Activated CD8-positive, alpha-beta T cell treated with anti-CD3 and anti-CD28 coated beads for 36 hours (primary cell): ENCODE results near the gene RNF220. TPM values are rescaled to one million over a fixed set of nuclear protein-coding genes. Genes with fewer than 3 reads are reported as not detected.
A peak's percentile ranks its signal among the peaks of the same experiment; 100 is the strongest.

Experiments used
- ATAC-seq: fragments of 200-7000 bp; cut with Tn5 transposase; one replicate; pipeline ENCODE4 v1.10.0; 2021; ENCODE audit warnings: mild to moderate bottlenecking, moderate library complexity
- CTCF ChIA-PET: fragments of 350-600 bp; sonication (Branson Sonifier 250); formaldehyde crosslinking; loops from one replicate; lab custom pipeline; 2021; ENCODE audit warnings: antibody characterized with exemption; lab: Charles Lee
- POLR2A ChIA-PET: fragments of 350-600 bp; sonication (Branson Sonifier 250); formaldehyde crosslinking; loops from one replicate; lab custom pipeline; 2021; ENCODE audit warnings: antibody characterized with exemption; lab: Charles Lee
- DNase-seq: peaks from one replicate; pipeline ENCODE4 v3.0.0-alpha.2; 2020
- H3K27ac Mint-ChIP-seq: one replicate; pipeline ENCODE4 v1.8.0; 2021; ENCODE audit warnings: mild to moderate bottlenecking, mixed read lengths
- H3K27me3 Mint-ChIP-seq: one replicate; pipeline ENCODE4 v1.8.0; 2021; ENCODE audit warnings: mixed read lengths
- H3K36me3 Mint-ChIP-seq: one replicate; pipeline ENCODE4 v1.8.0; 2021; ENCODE audit warnings: low read depth, mixed read lengths
- H3K4me1 Mint-ChIP-seq: one replicate; pipeline ENCODE4 v1.8.0; 2021; ENCODE audit warnings: low read depth, mixed read lengths
- H3K4me3 Mint-ChIP-seq: one replicate; pipeline ENCODE4 v1.8.0; 2021; ENCODE audit warnings: mild to moderate bottlenecking, moderate library complexity, mixed read lengths
- H3K9me3 Mint-ChIP-seq: one replicate; pipeline ENCODE4 v1.8.0; 2021; ENCODE audit warnings: mixed read lengths
- intact Hi-C: fragments of 100-400 bp; cut with micrococcal nuclease; formaldehyde crosslinking; loops from one replicate; pipeline ENCODE4 v1.10.0; 2022
- total RNA-seq, 2 experiments: library from RNA; stranded (reverse); gene quantifications; one replicate each; pipeline ENCODE4 v1.2.3, GENCODE V29; 2021
- TF ChIP-seq, protein P1 (sequence below): fragments of 200-600 bp; IDR thresholded peaks from one replicate; pipeline ENCODE4 v1.8.0; 2022; ENCODE audit warnings: antibody characterized with exemption, mild to moderate bottlenecking

Gene RNF220
- total RNA-seq, 2 experiments from 2014 or later = 71.9 to 79.1 TPM

DNA sequence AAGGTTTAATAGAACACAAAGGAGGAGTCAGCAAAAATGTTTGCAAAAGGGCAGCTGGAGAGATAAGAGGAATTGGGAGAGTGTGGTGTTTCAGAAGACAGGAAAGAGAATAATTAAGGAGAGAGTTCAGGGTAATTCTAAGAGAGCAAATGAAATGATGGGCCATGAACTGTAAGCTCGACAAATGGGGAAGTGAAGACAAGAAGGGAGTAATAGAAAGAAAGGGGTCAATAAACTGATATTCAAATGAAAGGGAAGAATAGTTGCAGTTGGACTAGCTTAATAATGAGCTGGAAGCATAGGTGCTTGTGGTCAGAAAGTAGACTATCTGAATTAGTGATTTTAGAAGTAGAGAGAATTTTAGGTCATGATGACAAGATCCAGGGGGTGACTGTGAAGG is 15.6 kb upstream of the RNF220 start:
- no peak for DNase-seq

GRCh38 chr1:44390277-44390676 is 14.8 kb upstream of the RNF220 start:
- no peak overlapping the region for H3K27ac Mint-ChIP-seq
- ChIA-PET POLR2A (no interaction called here), CTCF (interaction anchor here (2.6 kb wide), 2 partner anchors 12 to 262 kb away, joined by 7 to 11 read pairs; no protein-coding TSS in a partner anchor)
- TF ChIP-seq, protein P1, sequence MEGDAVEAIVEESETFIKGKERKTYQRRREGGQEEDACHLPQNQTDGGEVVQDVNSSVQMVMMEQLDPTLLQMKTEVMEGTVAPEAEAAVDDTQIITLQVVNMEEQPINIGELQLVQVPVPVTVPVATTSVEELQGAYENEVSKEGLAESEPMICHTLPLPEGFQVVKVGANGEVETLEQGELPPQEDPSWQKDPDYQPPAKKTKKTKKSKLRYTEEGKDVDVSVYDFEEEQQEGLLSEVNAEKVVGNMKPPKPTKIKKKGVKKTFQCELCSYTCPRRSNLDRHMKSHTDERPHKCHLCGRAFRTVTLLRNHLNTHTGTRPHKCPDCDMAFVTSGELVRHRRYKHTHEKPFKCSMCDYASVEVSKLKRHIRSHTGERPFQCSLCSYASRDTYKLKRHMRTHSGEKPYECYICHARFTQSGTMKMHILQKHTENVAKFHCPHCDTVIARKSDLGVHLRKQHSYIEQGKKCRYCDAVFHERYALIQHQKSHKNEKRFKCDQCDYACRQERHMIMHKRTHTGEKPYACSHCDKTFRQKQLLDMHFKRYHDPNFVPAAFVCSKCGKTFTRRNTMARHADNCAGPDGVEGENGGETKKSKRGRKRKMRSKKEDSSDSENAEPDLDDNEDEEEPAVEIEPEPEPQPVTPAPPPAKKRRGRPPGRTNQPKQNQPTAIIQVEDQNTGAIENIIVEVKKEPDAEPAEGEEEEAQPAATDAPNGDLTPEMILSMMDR = no peak
- H3K4me1 Mint-ChIP-seq = no peaks in the 10 kb centered on the region
- DNase-seq (no peak), ATAC-seq (no peak)
- intact Hi-C loops = no loop called here
- no peak overlapping the region for H3K4me3 Mint-ChIP-seq
- no peaks in the 10 kb centered on the region for H3K36me3 Mint-ChIP-seq
- no peaks in the 10 kb centered on the region for H3K9me3 Mint-ChIP-seq
- peaks cover 11% of the 10 kb centered on the region for H3K27me3 Mint-ChIP-seq

More for the DNA sequence above, 15.6 kb upstream of the RNF220 start:
- no peaks in the 10 kb centered on the region for H3K36me3 Mint-ChIP-seq
- no peaks in the 10 kb centered on the region for H3K9me3 Mint-ChIP-seq
- TF ChIP-seq, protein P1 = no peak
- no peak overlapping the region for H3K27ac Mint-ChIP-seq
- no peaks in the 10 kb centered on the region for H3K4me1 Mint-ChIP-seq
- peaks cover 10% of the 10 kb centered on the region for H3K27me3 Mint-ChIP-seq
- ATAC-seq = no peak
- H3K4me3 Mint-ChIP-seq = no peak overlapping the region
- ChIA-PET POLR2A (no interaction called here), CTCF (interaction anchor here (1.6 to 2.6 kb wide), 3 partner anchors 11 to 263 kb away, joined by 4 to 11 read pairs (median 7); no protein-coding TSS in a partner anchor)
- intact Hi-C loops = no loop called here

DNA sequence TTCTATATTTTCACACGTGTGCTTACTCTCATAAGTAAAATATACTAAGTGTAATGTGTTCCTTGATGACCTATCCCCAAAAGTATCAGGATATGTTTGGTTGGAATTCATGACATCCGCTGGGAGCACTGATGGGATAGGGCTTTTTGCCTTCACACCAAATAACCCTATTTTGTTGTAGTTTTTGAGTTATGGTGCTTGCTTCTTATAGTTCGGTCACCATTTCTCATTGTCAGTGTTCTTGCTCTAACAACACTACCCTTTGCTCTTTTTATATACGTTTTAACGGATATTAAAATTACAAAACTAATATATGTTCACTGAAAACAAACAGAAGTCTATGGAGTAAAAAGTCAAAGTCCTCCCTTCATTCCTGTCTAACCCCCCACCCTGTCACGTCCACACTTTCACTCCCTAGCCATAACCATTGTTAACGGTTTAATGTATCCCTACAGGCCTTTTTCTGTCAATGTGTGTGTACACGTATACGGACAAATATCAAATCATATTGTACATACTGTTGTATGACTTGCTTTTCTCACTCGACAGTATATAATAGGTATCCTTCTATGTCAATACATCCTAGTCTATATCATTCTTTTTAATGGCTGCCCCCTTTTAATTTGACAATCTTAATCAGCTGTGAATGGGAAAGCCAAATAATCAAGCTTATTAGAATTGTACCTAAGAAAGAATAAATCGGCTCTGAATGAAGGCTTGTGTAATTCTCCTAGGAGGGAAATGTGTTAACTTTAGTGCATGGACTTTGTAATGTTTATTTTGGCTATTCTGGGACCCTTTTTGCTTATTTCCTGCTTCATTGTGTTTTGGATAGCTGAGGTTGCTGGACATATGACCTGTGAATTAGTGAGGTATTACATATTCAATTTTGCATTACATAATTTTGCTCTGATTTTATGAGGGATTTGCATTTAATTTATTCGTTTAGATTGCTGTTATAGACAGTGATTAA is 3.5 kb upstream of the RNF220 start:
- Mint-ChIP-seq H3K9me3 (no peaks in the 10 kb centered on the region), H3K27ac (no peak overlapping the region), H3K36me3 (no peaks in the 10 kb centered on the region), H3K4me1 (peaks cover 17% of the 10 kb centered on the region), H3K4me3 (no peak overlapping the region), H3K27me3 (peaks cover 49% of the 10 kb centered on the region)
- no peak for DNase-seq
- no peak for ATAC-seq
- intact Hi-C loops = no loop called here
- ChIA-PET POLR2A (no interaction called here), CTCF (interaction anchor here (0.6 kb wide), 1 partner anchor 87 kb away, joined by 3 read pairs; no protein-coding TSS in a partner anchor)
- TF ChIP-seq, protein P1 = no peak

DNA sequence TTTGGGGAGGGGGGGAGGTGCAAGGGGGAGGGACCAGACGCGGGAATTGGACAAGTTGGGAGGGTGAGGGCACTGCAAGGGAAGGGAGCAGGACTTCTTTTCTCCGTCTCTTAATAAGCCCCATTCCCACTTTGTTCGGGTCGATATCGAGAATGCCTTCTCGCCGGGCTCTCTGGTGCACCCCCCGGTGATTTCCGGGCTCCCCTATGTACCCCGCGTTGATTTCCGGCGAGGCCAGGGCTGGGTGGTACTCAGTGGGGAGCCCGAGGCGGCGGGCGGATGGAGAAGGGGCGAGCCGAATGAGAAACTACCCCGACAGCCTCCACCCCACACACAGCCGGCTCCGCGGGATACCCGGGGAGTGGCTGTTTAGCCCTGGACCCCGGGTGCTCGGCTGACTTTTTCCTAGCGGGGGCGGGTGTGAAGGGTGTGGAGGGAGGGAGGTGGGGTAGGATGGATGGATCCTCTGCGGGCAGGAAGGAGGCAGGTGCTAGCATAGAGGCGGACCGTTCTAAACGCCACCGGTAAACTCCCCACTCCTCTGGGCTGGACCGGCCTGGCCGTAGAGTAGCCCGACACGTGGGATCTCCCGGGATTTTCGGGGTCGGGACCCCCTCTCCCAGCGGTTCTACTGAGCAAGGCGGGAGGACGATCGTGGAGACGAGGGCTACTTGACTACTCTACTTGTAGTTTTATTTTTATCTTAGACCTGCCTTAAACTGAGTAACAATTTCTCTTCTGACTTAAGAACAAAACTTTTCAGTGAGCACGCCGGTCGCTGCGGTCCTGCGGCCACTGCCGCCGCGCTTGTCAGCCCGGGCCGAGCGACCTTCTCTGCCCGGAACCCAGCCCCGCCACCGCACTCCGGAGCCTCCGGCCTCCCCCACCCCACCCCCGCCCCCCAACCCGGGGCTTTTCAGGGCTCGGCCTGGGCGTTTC is 1.0 kb downstream of the RNF220 start:
- H3K36me3 Mint-ChIP-seq = no peaks in the 10 kb centered on the region
- DNase-seq = peak; percentile 63
- ChIA-PET CTCF (no interaction called here), POLR2A (interaction anchor here (0.6 kb wide), 1 partner anchor 156 kb away, joined by 3 read pairs; no protein-coding TSS in a partner anchor)
- TF ChIP-seq, protein P1 = no peak
- H3K4me1 Mint-ChIP-seq = peaks cover 12% of the 10 kb centered on the region
- peaks cover 52% of the 10 kb centered on the region for H3K27me3 Mint-ChIP-seq
- peak; percentile 69 for ATAC-seq
- no peaks in the 10 kb centered on the region for H3K9me3 Mint-ChIP-seq
- H3K27ac Mint-ChIP-seq = no peak overlapping the region
- peak overlapping the region; percentile 76 for H3K4me3 Mint-ChIP-seq
- intact Hi-C loops = no loop called here
